Measurements from ENCODE around the gene RIMBP2.

GRCh38 chr12:130501821-130502220 is 214.3 kb downstream of the RIMBP2 start:
- TF ChIP-seq, protein P1, sequence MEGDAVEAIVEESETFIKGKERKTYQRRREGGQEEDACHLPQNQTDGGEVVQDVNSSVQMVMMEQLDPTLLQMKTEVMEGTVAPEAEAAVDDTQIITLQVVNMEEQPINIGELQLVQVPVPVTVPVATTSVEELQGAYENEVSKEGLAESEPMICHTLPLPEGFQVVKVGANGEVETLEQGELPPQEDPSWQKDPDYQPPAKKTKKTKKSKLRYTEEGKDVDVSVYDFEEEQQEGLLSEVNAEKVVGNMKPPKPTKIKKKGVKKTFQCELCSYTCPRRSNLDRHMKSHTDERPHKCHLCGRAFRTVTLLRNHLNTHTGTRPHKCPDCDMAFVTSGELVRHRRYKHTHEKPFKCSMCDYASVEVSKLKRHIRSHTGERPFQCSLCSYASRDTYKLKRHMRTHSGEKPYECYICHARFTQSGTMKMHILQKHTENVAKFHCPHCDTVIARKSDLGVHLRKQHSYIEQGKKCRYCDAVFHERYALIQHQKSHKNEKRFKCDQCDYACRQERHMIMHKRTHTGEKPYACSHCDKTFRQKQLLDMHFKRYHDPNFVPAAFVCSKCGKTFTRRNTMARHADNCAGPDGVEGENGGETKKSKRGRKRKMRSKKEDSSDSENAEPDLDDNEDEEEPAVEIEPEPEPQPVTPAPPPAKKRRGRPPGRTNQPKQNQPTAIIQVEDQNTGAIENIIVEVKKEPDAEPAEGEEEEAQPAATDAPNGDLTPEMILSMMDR (IDR thresholded peaks at IDR 0.05; ENCODE audit: insufficient read depth, low read length), result no peak
- TF ChIP-seq REST (IDR thresholded peaks at IDR 0.05; ENCODE audit: insufficient replicate concordance, low read depth) (no peak), GABPA (IDR thresholded peaks at IDR 0.05; ENCODE audit: low read depth) (no peak), POLR2AphosphoS5 (IDR thresholded peaks at IDR 0.05; ENCODE audit: low read depth) (no peak), SPI1 (IDR thresholded peaks at IDR 0.05; ENCODE audit: borderline replicate concordance, low read depth) (no peak)

Data from HL-60 (cell line).